PFSK-1 (cell line): ENCODE measurements around the gene MYO5B.

ENCODE experiments used
- FOXP2 ChIP-seq: optimal IDR thresholded peaks from 2 replicates; pipeline ENCODE3; 2011; ENCODE audit warnings: borderline replicate concordance, control low read depth, inconsistent platforms; ENCODE audit not compliant: insufficient read depth; ENCODE audit errors: extremely low read length, extremely low read depth
- POLR2AphosphoS5 ChIP-seq: IDR thresholded peaks from 2 replicates; pipeline ENCODE4 v1.6.1; 2012; ENCODE audit warnings: low read depth, mild to moderate bottlenecking, control low read depth, low read length, moderate library complexity
- SIN3A ChIP-seq: IDR thresholded peaks from 2 replicates; pipeline ENCODE4 v1.6.1; 2012; ENCODE audit warnings: mild to moderate bottlenecking, low read length, moderate library complexity, borderline replicate concordance; ENCODE audit not compliant: insufficient read depth
- TAF1 ChIP-seq: IDR thresholded peaks from 2 replicates; pipeline ENCODE4 v1.6.1; 2012; ENCODE audit warnings: low read length, control low read depth, borderline replicate concordance; ENCODE audit not compliant: insufficient read depth
- TF ChIP-seq, protein P1 (sequence below), 2 experiments: IDR thresholded peaks; 2 replicates each; pipeline versions ENCODE4 v1.6.1 to v1.8.0; 2011 to 2012; ENCODE audit warnings: low read depth in 2 of 2, low read length in 2 of 2, control low read depth in 1 of 2, inconsistent platforms in 1 of 2, mild to moderate bottlenecking in 1 of 2, moderate library complexity in 1 of 2; ENCODE audit not compliant: insufficient read depth in 1 of 2

DNA sequence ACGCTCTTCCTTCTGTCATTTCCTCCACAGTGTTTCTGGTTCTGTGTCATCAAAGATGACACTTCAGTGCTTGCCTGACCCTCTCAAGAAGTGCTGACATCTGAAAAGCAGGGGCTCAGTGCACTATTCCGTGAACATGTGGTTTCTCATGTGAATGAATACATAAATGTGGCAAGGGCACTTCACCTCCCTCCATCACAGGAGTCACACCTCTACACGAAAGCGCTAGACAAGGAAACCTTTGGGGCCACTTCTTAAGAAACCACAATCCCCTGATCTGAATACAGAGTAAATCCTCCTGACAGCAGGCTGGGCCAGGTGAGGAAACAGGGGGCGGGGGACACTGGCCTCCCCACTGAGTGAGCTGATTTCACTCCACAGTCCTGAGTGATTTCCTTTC is 235.8 kb downstream of the MYO5B start:
- TF ChIP-seq POLR2AphosphoS5 (no peak), SIN3A (no peak), TAF1 (no peak), FOXP2 (no peak)
- TF ChIP-seq, protein P1, sequence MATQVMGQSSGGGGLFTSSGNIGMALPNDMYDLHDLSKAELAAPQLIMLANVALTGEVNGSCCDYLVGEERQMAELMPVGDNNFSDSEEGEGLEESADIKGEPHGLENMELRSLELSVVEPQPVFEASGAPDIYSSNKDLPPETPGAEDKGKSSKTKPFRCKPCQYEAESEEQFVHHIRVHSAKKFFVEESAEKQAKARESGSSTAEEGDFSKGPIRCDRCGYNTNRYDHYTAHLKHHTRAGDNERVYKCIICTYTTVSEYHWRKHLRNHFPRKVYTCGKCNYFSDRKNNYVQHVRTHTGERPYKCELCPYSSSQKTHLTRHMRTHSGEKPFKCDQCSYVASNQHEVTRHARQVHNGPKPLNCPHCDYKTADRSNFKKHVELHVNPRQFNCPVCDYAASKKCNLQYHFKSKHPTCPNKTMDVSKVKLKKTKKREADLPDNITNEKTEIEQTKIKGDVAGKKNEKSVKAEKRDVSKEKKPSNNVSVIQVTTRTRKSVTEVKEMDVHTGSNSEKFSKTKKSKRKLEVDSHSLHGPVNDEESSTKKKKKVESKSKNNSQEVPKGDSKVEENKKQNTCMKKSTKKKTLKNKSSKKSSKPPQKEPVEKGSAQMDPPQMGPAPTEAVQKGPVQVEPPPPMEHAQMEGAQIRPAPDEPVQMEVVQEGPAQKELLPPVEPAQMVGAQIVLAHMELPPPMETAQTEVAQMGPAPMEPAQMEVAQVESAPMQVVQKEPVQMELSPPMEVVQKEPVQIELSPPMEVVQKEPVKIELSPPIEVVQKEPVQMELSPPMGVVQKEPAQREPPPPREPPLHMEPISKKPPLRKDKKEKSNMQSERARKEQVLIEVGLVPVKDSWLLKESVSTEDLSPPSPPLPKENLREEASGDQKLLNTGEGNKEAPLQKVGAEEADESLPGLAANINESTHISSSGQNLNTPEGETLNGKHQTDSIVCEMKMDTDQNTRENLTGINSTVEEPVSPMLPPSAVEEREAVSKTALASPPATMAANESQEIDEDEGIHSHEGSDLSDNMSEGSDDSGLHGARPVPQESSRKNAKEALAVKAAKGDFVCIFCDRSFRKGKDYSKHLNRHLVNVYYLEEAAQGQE (IDR thresholded peaks at IDR 0.05; ENCODE audit: insufficient read depth in 1 of 2, low read depth in 2 of 2, low read length in 2 of 2) = no peak
